Cardiac septum (tissue), 1 donor: ENCODE results near the gene BOLA3. TPM values are rescaled to one million over a fixed set of nuclear protein-coding genes. Genes with fewer than 3 reads are reported as not detected.
"Not testable (repeated sequence)": the region's sequence is repeated elsewhere in the genome, so short reads cannot be mapped to it uniquely, and the experiment has no call there.

Source experiments
- DNase-seq: peaks from one replicate; pipeline ENCODE4 v3.0.0-alpha.2; 2020; ENCODE audit warnings: low spot score
- intact Hi-C: fragments of 100-400 bp; cut with DNase I; formaldehyde crosslinking; loops from one replicate; pipeline ENCODE4 v1.14.0; 2022
- total RNA-seq: library from RNA; stranded (reverse); fragmentation: NEBNext Ultra II Directional; extraction: Animal tissue kit (Norgen Biotek cat#: 25700); gene quantifications from one replicate; pipeline ENCODE4 v1.2.1, GENCODE V29; 2021
- donor health status: DM: no; HTN: no; CAD: no.

Gene BOLA3
- total RNA-seq, 1 donor from 2014 or later, result 69.5 TPM

GRCh38 chr2:74109551-74109950, 38.2 kb downstream of the BOLA3 start:
- intact Hi-C loops, result no loop called here
- DNase-seq, result no peak

- no peak for DNase-seq
- intact Hi-C loops, result no loop called here
Observed at GRCh38 chr2:74107071-74107470, 40.6 kb downstream of the BOLA3 start.

- DNase-seq, result no peak
- intact Hi-C loops, result no loop called here
Observed at GRCh38 chr2:74105413-74105812, 42.3 kb downstream of the BOLA3 start.

- intact Hi-C loops, result no loop called here
- no peak for DNase-seq
Observed at GRCh38 chr2:74104839-74105238, 42.9 kb downstream of the BOLA3 start.

- intact Hi-C loops, result no loop called here
- no peak for DNase-seq
Observed at GRCh38 chr2:74103763-74104162, 43.9 kb downstream of the BOLA3 start.

GRCh38 chr2:74102516-74102915, 45.2 kb downstream of the BOLA3 start:
- intact Hi-C loops, result no loop called here

GRCh38 chr2:74101574-74102300, 46.0 kb downstream of the BOLA3 start:
- DNase-seq, result no peak
- intact Hi-C loops, result no loop called here

More at GRCh38 chr2:74102516-74102915, 45.2 kb downstream of the BOLA3 start:
- DNase-seq, result no peak

GRCh38 chr2:74100254-74101216, 47.2 kb downstream of the BOLA3 start:
- intact Hi-C loops, result no loop called here
- DNase-seq, result no peak

GRCh38 chr2:74099835-74100234, 47.9 kb downstream of the BOLA3 start:
- DNase-seq, result no peak
- intact Hi-C loops, result no loop called here

- intact Hi-C loops, result no loop called here
- DNase-seq, result no peak
Observed at GRCh38 chr2:74099271-74099670, 48.4 kb downstream of the BOLA3 start.

GRCh38 chr2:74097574-74097973, 50.1 kb downstream of the BOLA3 start:
- intact Hi-C loops, result no loop called here
- DNase-seq, result no peak

GRCh38 chr2:74096052-74096451, 51.7 kb downstream of the BOLA3 start:
- no peak for DNase-seq
- intact Hi-C loops, result no loop called here

- no peak for DNase-seq
- intact Hi-C loops, result no loop called here
Observed at GRCh38 chr2:74095632-74096031, 52.1 kb downstream of the BOLA3 start.

- no peak for DNase-seq
- intact Hi-C loops, result no loop called here
Observed at GRCh38 chr2:74094291-74094690, 53.4 kb downstream of the BOLA3 start.

- no peak for DNase-seq
- intact Hi-C loops, result no loop called here
Observed at GRCh38 chr2:74093840-74094239, 53.9 kb downstream of the BOLA3 start.

- intact Hi-C loops, result no loop called here
- no peak for DNase-seq
Observed at GRCh38 chr2:74093426-74093825, 54.3 kb downstream of the BOLA3 start.

- no peak for DNase-seq
- intact Hi-C loops, result no loop called here
Observed at GRCh38 chr2:74092275-74092674, 55.4 kb downstream of the BOLA3 start.

- no peak for DNase-seq
- intact Hi-C loops, result no loop called here
Observed at GRCh38 chr2:74091391-74091790, 56.3 kb downstream of the BOLA3 start.

- intact Hi-C loops, result no loop called here
- DNase-seq, result no peak
Observed at GRCh38 chr2:74089816-74090745, 57.6 kb downstream of the BOLA3 start.

GRCh38 chr2:74088676-74089075, 59.0 kb downstream of the BOLA3 start:
- intact Hi-C loops, DNase-seq: not testable (repeated sequence)
